Measurements from ENCODE around the gene HIGD1B.

GRCh38 chr17:44837196-44837595 is 10.5 kb upstream of the HIGD1B start:
- TF ChIP-seq EZH2phosphoT487 (IDR thresholded peaks at IDR 0.05; ENCODE audit: borderline replicate concordance) (no peak), CTCF (conservative IDR thresholded peaks at IDR 0.05; ENCODE audit: low read length) (no peak)
